GM21529 (cell line): ENCODE measurements around the gene NDUFB10.
"Not testable (repeated sequence)": the region's sequence is repeated elsewhere in the genome, so short reads cannot be mapped to it uniquely, and the experiment has no call there.

Experiments
- ATAC-seq: cut with Tn5 transposase; IDR thresholded peaks from one replicate; pipeline ENCODE4 v1.9.1; 2021; ENCODE audit not compliant: unreplicated experiment

The NDUFB10 gene

DNA sequence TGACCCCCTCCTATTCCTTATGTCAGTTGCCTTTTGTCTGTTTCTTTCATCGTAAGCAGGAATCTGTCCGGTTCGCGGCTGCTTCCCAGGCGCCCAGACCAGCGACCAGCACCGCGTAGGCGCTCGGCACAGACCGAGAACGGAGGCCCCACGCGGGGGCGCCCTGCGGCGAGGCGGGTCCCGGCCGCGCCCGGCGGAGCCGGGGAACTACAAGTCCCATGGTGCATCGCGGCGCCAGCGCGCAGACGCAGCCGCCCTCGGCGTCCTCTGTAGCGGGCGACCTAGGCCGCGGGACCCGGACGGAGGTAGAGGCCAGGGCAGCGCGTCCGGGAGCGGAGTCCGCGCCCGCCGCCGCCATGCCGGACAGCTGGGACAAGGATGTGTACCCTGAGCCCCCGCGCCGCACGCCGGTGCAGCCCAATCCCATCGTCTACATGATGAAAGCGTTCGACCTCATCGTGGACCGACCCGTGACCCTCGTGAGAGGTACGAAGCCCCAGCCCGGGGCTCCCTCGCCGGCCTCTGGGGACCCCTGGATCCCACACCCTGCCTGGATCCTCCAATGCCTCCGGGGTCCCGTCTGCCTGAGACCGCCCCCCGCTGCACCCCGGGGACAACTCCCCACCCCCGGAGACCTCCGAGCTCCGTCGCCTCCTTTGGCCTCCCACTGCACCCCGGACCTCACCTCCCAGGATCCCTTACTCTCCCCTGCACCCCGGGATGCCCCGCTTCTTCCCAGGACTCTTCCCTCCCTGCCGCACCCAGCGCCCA, at the start of gene NDUFB10:
Gene NDUFB10, plus strand, starts transcription at position 270 of the 771 bp plus-strand sequence. Its CDS starts 87 bp downstream, at position 357.
- peak; percentile 74 for ATAC-seq

- ATAC-seq: no peak
Observed at GRCh38 chr16:1909561-1910231, 49.6 kb upstream of the NDUFB10 start.

- no peak for ATAC-seq
Observed at GRCh38 chr16:1911467-1912214, 47.7 kb upstream of the NDUFB10 start.

DNA sequence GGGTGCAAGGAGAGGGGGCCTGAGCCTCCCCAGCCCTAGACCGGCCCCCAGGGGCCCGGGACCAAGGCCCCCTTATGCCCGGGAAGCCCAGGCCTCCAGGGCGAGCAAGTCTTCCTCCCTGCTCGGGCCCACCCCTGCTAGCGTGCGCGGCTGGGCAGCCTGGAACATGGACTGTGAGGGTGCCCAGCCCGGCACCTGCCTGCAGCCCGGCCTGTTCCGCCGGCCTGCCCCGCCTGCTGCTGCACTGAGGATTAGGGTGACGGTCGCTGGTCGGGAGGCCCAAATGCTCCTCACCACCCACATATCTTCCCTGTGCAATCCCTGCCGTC, 47.2 kb upstream of the NDUFB10 start:
- no peak for ATAC-seq

DNA sequence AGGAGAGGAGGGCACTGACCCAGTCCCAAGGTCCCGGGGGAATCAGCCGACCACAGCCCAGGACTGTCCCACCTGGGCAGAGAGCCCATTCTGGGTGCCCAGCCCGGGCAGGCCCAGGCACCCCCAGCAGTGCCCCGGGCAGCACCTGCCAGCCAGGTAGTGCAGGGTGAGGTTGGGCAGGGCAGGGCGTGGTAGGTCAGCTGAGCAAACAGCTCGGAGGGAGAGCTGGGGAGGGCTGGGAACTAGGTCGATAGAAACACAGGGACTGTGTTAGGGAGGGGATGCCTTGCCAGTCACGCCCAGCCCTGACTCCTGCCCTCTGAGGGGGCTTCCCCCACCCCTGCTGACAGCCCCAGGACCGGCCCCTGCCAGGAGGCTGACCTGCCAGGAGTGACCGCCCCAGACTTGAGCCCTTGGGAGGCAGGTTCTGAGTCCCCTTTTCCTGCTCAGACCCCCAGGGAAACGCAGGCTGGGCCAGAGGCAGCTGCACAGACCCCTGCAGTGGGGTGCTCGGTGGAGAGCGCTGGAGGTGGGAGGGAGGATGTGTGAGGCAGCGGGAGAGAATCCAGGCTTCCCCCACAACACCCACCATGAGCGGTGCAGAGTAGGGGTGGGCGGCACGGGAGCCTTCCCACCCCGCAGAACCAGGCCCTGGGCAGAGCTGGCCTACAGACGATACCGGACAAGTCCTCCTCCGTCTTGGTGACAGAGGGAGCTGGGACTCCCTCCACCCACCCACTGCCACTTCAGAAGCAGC, 45.8 kb upstream of the NDUFB10 start:
- ATAC-seq: no peak

DNA sequence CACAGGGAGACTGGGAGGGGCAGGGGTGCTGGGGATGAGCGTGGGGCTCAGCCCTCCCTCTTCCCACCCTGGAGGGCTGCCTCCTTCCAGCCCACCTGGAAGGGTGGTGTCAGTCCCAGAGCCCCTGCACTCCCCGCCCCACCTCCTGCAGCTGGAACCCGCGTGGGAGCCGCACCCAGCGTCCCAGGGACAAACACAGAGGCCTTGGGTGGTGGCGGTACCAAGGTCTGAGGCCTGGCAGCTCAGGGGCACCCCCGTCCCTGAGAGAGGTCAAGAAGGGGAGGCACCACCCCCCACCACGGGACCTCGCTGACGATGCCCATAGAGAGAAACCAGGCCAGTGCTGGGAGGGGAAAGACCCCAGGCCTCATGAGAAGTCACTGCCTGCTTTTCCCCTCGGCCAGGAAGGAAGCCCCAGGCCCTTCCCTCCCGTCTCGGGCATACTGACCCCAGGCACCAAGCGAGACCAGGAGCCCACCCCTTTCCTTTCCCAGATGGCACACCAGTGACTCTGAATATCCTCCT, 45.2 kb upstream of the NDUFB10 start:
- no peak for ATAC-seq

DNA sequence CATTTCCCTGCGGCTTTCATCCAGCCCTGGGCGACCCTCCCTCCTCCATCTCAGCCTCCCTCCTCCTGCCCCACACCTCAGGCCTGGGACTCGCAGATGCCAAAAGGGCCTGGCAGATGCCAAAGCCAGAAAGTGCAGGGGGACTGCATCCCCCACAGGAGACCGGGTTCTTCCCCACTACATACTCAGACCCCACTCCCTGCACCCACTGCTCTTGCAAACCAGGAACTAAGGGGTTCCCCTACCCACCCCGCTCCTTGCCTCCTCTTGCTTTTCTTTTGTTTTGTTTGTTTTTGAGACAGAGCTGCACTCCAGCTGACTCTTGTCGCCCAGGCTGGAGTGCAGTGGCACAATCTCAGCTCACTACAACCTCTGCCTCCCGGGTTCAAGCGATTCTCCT, 44.4 kb upstream of the NDUFB10 start:
- no peak for ATAC-seq

DNA sequence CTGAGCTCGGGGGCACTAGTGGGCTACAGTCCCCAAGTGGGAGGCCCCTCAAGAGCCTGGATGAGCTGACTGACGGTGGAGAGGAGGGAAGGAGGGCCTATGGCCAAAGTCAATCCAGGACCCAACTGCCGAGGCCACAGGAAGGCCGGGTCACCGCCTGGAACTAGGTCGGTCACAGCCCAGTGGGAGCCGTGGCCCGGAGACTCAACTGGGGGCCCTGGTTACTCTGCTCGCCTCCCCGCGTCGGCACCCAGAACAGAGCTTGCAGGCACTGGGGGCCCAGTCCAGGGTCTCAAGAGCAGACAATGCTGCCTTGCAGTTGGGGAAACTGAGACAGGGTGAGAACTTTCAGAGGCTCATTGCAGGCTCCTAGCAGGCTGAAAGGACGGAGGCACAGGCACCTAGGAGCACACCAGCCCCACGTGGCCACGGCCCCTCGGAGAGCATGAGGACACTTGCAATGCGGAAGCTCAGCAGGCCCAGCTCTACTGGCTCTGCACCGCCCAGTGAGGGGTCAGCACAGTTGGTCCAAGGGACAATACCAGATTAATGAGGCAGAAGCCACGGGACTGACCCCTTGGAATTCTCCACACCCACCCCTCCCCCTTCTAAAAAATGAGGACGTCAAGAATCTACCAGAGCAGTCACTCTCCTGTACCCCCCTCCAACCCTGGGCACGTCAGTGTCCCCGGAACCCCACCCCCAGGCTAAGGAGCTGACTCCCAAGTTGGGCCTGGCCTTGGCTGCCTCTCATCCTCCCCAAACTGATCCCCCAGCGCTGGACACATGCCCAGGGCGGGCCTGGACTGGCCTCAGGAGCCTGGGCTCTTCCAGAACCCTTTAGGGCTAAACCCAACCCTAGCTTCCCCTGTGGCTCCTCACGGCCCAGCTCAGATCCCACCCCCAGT, 43.4 kb upstream of the NDUFB10 start:
- no peak for ATAC-seq

DNA sequence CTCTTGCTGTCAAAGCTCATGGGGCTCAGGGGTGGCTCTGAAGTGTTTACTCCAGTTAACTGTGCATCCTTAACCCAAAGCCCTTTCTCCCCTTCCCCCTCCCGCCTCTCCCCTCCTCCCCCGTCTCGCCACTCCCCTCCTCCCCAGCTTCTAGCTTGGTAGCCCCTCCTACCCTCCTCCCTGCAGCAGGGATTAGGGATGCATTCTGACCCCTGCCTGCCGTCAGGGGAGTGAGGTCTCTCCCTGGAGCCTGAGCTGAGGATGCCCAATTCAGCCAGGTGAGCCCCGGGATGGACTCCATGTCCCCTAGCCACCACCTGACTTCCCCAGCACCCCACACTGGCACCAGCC, 42.7 kb upstream of the NDUFB10 start:
- ATAC-seq: no peak

GRCh38 chr16:1917056-1917664, 42.2 kb upstream of the NDUFB10 start:
- no peak for ATAC-seq

DNA sequence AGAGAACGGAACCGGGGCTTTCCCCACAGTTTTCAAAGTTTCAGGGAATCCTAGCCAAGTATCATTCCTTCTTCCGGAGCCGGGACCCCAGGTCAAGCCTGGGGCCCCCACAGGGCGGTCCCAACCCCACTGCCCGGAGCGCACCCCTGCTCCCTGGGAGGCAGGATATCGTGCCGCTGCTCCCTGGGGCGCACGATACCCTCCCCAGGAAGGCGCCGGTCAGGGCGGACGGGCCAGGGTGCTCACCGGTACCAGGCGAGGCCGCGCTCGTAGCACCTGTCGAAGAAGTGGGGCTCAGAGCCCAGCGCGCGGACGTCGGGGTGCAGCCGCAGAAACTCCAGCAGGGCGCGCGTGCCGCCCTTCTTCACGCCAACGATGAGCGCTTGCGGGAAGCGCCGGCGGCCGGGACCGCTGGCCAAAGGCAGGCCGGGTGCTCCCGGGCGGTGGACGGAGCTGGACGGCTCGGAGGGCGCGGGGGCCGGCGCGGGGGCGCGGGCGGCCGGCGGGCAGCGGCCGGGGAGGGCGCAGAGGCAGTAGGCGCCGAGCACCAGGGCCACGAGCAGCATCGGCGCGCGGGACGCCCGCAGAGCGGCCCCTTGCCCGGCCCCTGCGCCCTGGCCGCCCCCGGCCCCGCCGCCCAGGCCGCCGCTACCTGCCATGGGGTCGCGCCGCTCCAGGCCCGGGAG, 41.5 kb upstream of the NDUFB10 start:
- no peak for ATAC-seq

GRCh38 chr16:1918351-1919326, 40.7 kb upstream of the NDUFB10 start, which contains the start of gene HS3ST6:
TSS of gene HS3ST6 (minus strand) at chr16:1918415. CDS start at chr16:1918323, 92 bp downstream.
- no peak for ATAC-seq

GRCh38 chr16:1919327-1919998, 39.9 kb upstream of the NDUFB10 start:
- ATAC-seq: no peak

DNA sequence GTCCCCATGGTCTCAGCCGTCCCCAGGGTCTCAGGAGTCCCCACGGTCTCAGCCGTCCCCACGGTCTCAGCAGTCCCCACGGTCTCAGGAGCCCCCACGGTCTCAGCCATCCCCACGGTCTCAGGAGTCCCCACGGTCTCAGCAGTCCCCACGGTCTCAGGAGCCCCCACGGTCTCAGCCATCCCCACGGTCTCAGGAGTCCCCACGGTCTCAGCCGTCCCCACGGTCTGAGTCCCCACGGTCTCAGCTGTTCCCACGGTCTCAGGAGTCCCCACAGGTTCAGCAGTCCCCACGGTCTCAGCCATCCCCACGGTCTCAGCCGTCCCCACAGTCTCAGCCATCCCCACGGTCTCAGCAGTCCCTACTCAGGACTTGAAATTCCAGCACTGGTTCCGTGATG, 39.2 kb upstream of the NDUFB10 start:
- ATAC-seq: not testable (repeated sequence)

- ATAC-seq: no peak
Observed at GRCh38 chr16:1920727-1921171, 38.6 kb upstream of the NDUFB10 start.

GRCh38 chr16:1922357-1922756, 37.0 kb upstream of the NDUFB10 start:
- no peak for ATAC-seq
